ENCODE data around the gene MYRFL.

GRCh38 chr12:69988481-69989321, 163.7 kb downstream of the MYRFL start:
- TF ChIP-seq, protein P1, sequence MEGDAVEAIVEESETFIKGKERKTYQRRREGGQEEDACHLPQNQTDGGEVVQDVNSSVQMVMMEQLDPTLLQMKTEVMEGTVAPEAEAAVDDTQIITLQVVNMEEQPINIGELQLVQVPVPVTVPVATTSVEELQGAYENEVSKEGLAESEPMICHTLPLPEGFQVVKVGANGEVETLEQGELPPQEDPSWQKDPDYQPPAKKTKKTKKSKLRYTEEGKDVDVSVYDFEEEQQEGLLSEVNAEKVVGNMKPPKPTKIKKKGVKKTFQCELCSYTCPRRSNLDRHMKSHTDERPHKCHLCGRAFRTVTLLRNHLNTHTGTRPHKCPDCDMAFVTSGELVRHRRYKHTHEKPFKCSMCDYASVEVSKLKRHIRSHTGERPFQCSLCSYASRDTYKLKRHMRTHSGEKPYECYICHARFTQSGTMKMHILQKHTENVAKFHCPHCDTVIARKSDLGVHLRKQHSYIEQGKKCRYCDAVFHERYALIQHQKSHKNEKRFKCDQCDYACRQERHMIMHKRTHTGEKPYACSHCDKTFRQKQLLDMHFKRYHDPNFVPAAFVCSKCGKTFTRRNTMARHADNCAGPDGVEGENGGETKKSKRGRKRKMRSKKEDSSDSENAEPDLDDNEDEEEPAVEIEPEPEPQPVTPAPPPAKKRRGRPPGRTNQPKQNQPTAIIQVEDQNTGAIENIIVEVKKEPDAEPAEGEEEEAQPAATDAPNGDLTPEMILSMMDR (IDR thresholded peaks at IDR 0.05; ENCODE audit: borderline replicate concordance, extremely low read depth, low read length, poor library complexity, severe bottlenecking): no peak
- TF ChIP-seq EZH2 (IDR thresholded peaks at IDR 0.05; ENCODE audit: borderline replicate concordance, low read depth, low read length, severe bottlenecking): no peak

Measured in DND-41 (cell line).